ENCODE data around the gene SLCO4C1. TPM values are rescaled to one million over a fixed set of nuclear protein-coding genes. Genes with fewer than 3 reads are reported as not detected.

SLCO4C1 gene
- total and polyA plus RNA-seq, 2 of the 13 experiments (the other 11 are each of a cell fraction or from before 2014, with no cell fraction given) = 1.3 to 7.8 TPM

- BruUV-seq (replicated peaks) = no TSS peak
- H2AFZ ChIP-seq (ENCODE audit: low read length) = no peak overlapping the region
- DNase-seq (ENCODE audit: low spot score) (no peak), ATAC-seq (no peak), FAIRE-seq (no peak)
- H3K4me3 ChIP-seq (replicated peaks in 1 of 3; ENCODE audit: insufficient read depth in 1 of 3, low read depth in 2 of 3, low read length in 3 of 3) = no peak overlapping the region
- in situ Hi-C loops (cut with HindIII; ENCODE audit: extremely low pct_ligation_motif_present, low pct_unique_long_range_greater_than_20kb) (no loop called here), intact Hi-C loops (cut with micrococcal nuclease; ENCODE audit: unreplicated experiment) (no loop called here)
- 91% methylated on average over 2 of the region's 2 CpGs for WGBS (ENCODE audit: low lambda C conversion rate)
- ChIA-PET POLR2A (no interaction called here), CTCF (ENCODE audit: low intra/inter-chr PET ratio, low total read pairs) (no interaction called here)
- no peaks in the 10 kb centered on the region for H4K20me1 ChIP-seq (ENCODE audit: insufficient read depth, low read length)
- H3K36me3 ChIP-seq (replicated peaks in 1 of 2; ENCODE audit: control insufficient read depth in 1 of 2, insufficient read depth in 2 of 2, low read length in 2 of 2) = 0 out of 5 replicates have a peak, but pooled peaks cover 0 to 2% of the 10 kb centered on the region in 2 experiments
- H3K9ac ChIP-seq (ENCODE audit: insufficient read depth, low read depth, low read length) = no peak overlapping the region
- no peaks in the 10 kb centered on the region for H3K27me3 ChIP-seq (ENCODE audit: control insufficient read depth in 1 of 2, insufficient read depth in 2 of 2, low read length in 2 of 2)
- H3K4me2 ChIP-seq (ENCODE audit: low read depth, low read length) = no peak overlapping the region
- no peaks in the 10 kb centered on the region for H3K4me1 ChIP-seq (ENCODE audit: insufficient read depth, low read length)
- no peaks in the 10 kb centered on the region for H3K79me2 ChIP-seq (ENCODE audit: insufficient read depth, low read length)
- H3K27ac ChIP-seq (ENCODE audit: extremely low read length, insufficient read depth, low read length) = no peak overlapping the region
- TF ChIP-seq PRDM15 (CRISPR knock-in tag; IDR thresholded peaks at IDR 0.05) = no peak
- no peak for TF ChIP-seq ZNF20 (CRISPR knock-in tag; IDR thresholded peaks at IDR 0.05)
- TF ChIP-seq ZNF513 (CRISPR knock-in tag; conservative IDR thresholded peaks at IDR 0.05) = no peak
- TF ChIP-seq NR2F6 (IDR thresholded peaks at IDR 0.05) = no peak
- no peak for TF ChIP-seq NR2F6 (CRISPR knock-in tag; IDR thresholded peaks at IDR 0.05)
- TF ChIP-seq POLR2G (IDR thresholded peaks at IDR 0.05; ENCODE audit: low read depth, low read length) = no peak
- TF ChIP-seq EZH2 (conservative IDR thresholded peaks at IDR 0.05; ENCODE audit: low read depth, low read length) = no peak
- no peak for TF ChIP-seq ZNF496 (CRISPR knock-in tag; IDR thresholded peaks at IDR 0.05; ENCODE audit: insufficient replicate concordance)
- no peak for TF ChIP-seq FOXP4 (CRISPR knock-in tag; IDR thresholded peaks at IDR 0.05)
- no peak for TF ChIP-seq JUN (CRISPR knock-in tag; IDR thresholded peaks at IDR 0.05)
- no peak for TF ChIP-seq THRA (CRISPR knock-in tag; IDR thresholded peaks at IDR 0.05; ENCODE audit: borderline replicate concordance)
- TF ChIP-seq PAWR (CRISPR knock-in tag; IDR thresholded peaks at IDR 0.05; ENCODE audit: borderline replicate concordance) = no peak
- TF ChIP-seq SETDB1 (CRISPR knock-in tag; IDR thresholded peaks at IDR 0.05; ENCODE audit: borderline replicate concordance) = no peak
- no peak for TF ChIP-seq CBX2 (IDR thresholded peaks at IDR 0.05; ENCODE audit: low read depth, low read length)
- TF ChIP-seq CBX2 (CRISPR knock-in tag; IDR thresholded peaks at IDR 0.05; ENCODE audit: low read depth) = no peak
- H3K9me3 ChIP-seq (ENCODE audit: low read length) = no peaks in the 10 kb centered on the region
Observed at GRCh38 chr5:102278231-102278630, 17.9 kb downstream of the SLCO4C1 start.
